GM10266 (cell line): ENCODE measurements around the gene TIGD1.

Experiments
- DNase-seq: peaks from one replicate; pipeline ENCODE4 v3.0.0; 2012; ENCODE audit errors: extremely low spot score
- CTCF ChIP-seq: IDR thresholded peaks from 2 replicates; pipeline ENCODE4 v1.5.1; 2012; ENCODE audit warnings: mild to moderate bottlenecking, low read depth; ENCODE audit not compliant: control insufficient read depth, insufficient read depth; ENCODE audit errors: missing control alignments

Gene TIGD1

GRCh38 chr2:232503809-232504323 is 46.5 kb downstream of the TIGD1 start:
- no peak for DNase-seq
- TF ChIP-seq CTCF: no peak

GRCh38 chr2:232502911-232503808 is 47.2 kb downstream of the TIGD1 start:
- TF ChIP-seq CTCF: no peak
- DNase-seq: no peak

GRCh38 chr2:232502511-232502910 is 47.8 kb downstream of the TIGD1 start:
- no peak for TF ChIP-seq CTCF
- DNase-seq: no peak

GRCh38 chr2:232501794-232502390 is 48.5 kb downstream of the TIGD1 start:
- TF ChIP-seq CTCF: no peak
- DNase-seq: no peak

GRCh38 chr2:232501331-232501771 is 49.0 kb downstream of the TIGD1 start:
- no peak for TF ChIP-seq CTCF
- DNase-seq: no peak

DNA sequence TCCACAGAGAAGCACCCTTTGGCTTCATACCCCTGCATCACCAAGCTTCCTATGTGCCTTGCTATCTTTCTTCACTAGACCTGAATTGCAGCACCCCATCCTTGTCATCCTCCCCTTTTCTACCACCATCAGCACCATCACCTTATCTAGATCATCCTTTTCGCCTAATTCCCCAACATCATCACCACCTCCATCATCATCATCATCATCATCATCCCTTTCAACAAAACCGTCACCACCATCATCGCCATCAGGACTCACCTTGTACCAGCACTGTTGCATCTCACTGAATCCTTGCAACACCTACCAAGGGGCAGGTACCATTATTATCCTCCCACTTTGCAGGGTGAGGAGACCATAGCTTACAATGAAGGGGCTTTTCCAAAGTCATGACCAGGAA is 51.9 kb downstream of the TIGD1 start:
- no peak for DNase-seq
- TF ChIP-seq CTCF: no peak
